Smooth muscle cell (in vitro differentiated cells): ENCODE measurements around the gene WDR75. TPM values are rescaled to one million over a fixed set of nuclear protein-coding genes. Genes with fewer than 3 reads are reported as not detected.

Source experiments
- DNase-seq: peaks from one replicate; lab custom pipeline; 2025; ENCODE audit not compliant: unreplicated experiment; lab: John Stamatoyannopoulos, UW
- H2AFZ ChIP-seq: fragments of 200-600 bp; sonication (generic); 2 replicates; pipeline ENCODE4 v1.6.0; 2016; ENCODE audit warnings: antibody characterized with exemption, low read depth, mild to moderate bottlenecking
- H3F3A ChIP-seq: fragments of 200-600 bp; sonication (generic); 2 replicates; pipeline ENCODE4 v1.6.0; 2017; ENCODE audit warnings: antibody characterized with exemption, low read depth
- H3K27ac ChIP-seq: fragments of 200-600 bp; sonication (generic); 2 replicates; pipeline ENCODE4 v1.5.1; 2016; ENCODE audit warnings: low read depth, mild to moderate bottlenecking
- H3K27me3 ChIP-seq: fragments of 200-600 bp; sonication (generic); 2 replicates; pipeline ENCODE4 v1.6.1; 2016; ENCODE audit warnings: low read depth, mild to moderate bottlenecking
- H3K36me3 ChIP-seq: fragments of 200-600 bp; sonication (generic); 2 replicates; pipeline ENCODE4 v1.5.1; 2016; ENCODE audit warnings: low read depth
- H3K4me1 ChIP-seq: fragments of 200-600 bp; sonication (generic); 2 replicates; pipeline ENCODE4 v1.5.1; 2016; ENCODE audit warnings: low read depth
- H3K4me2 ChIP-seq: fragments of 200-600 bp; sonication (generic); 2 replicates; pipeline ENCODE4 v1.6.0; 2016; ENCODE audit warnings: mild to moderate bottlenecking
- H3K4me3 ChIP-seq: fragments of 200-600 bp; sonication (generic); 2 replicates; pipeline ENCODE4 v1.5.1; 2016; ENCODE audit warnings: mild to moderate bottlenecking
- H3K79me2 ChIP-seq: fragments of 200-600 bp; sonication (generic); 2 replicates; pipeline ENCODE4 v1.6.0; 2016; ENCODE audit warnings: low read depth, mild to moderate bottlenecking
- H3K9ac ChIP-seq: fragments of 200-600 bp; sonication (generic); 2 replicates; pipeline ENCODE4 v1.6.0; 2016; ENCODE audit warnings: low read depth
- H3K9me3 ChIP-seq: fragments of 200-600 bp; sonication (generic); replicated peaks from 2 replicates; pipeline ENCODE4 v1.5.1; 2016; ENCODE audit warnings: low read depth
- H4K20me1 ChIP-seq: fragments of 200-600 bp; sonication (generic); 2 replicates; pipeline ENCODE4 v1.6.0; 2016; ENCODE audit warnings: low read depth
- CTCF ChIP-seq: fragments of 200-600 bp; sonication (generic); IDR thresholded peaks from 2 replicates; pipeline ENCODE4 v1.5.1; 2017; ENCODE audit warnings: borderline replicate concordance, mild to moderate bottlenecking, antibody characterized with exemption; ENCODE audit not compliant: insufficient read depth, poor library complexity, severe bottlenecking
- WGBS: methylation state at CpG from one replicate; pipeline ENCODE4 v1.1.7; 2016; ENCODE audit warnings: low lambda C conversion rate; 5-methylcytosine and 5-hydroxymethylcytosine counted together
- polyA plus RNA-seq: library from polyadenylated mRNA; unstranded; fragments of >200 nt; fragmentation: Nextera tagmentation; extraction: Ambion mirVana; gene quantifications from 2 replicates; pipeline ENCODE4 v1.2.1, GENCODE V29; 2016
- total RNA-seq: library from RNA; depleted of rRNA; stranded (reverse); fragments of >200 nt; gene quantifications from 2 replicates; pipeline ENCODE4 v1.2.3, GENCODE V29; 2014

Gene WDR75
- total and polyA plus RNA-seq, 2 experiments from 2014 or later: 22.7 to 63.0 TPM

GRCh38 chr2:189498205-189498604 is 56.9 kb downstream of the WDR75 start:
- no peak for DNase-seq
- H3K4me1 ChIP-seq: no peaks in the 10 kb centered on the region

DNA sequence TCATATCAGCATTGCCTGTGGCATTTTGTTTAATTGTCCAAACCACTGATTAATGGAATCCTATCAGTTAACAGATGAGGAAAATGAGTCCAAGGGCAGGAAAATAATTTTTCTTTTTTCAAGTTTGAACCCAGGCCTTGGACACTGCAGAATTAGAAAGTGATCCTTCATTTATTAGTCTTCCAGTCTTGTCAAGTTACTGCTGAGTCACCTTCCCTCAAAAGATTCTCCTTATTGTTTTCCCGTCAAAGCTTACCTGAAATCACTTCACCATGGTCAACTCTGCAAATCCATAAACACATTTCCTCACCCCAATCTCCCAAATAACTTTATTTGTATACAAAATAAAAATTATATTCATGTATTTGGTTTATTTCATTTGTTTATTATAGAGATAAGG is 57.9 kb downstream of the WDR75 start:
- H3K9me3 ChIP-seq: no peaks in the 10 kb centered on the region
- no peaks in the 10 kb centered on the region for H3K79me2 ChIP-seq
- 76% methylated on average over 1 of the region's 1 CpG for WGBS

More at GRCh38 chr2:189498205-189498604, 56.9 kb downstream of the WDR75 start:
- no peak for TF ChIP-seq CTCF
- WGBS: 87% methylated on average over 5 of the region's 5 CpGs
- Histone ChIP-seq H3K9me3 (no peaks in the 10 kb centered on the region), H2AFZ (no peak overlapping the region), H4K20me1 (no peaks in the 10 kb centered on the region), H3K4me2 (no peak overlapping the region), H3K4me3 (no peak overlapping the region), H3K27ac (no peak overlapping the region), H3K79me2 (no peaks in the 10 kb centered on the region), H3F3A (no peaks in the 10 kb centered on the region), H3K9ac (no peak overlapping the region), H3K36me3 (no peaks in the 10 kb centered on the region), H3K27me3 (no peaks in the 10 kb centered on the region)

DNA sequence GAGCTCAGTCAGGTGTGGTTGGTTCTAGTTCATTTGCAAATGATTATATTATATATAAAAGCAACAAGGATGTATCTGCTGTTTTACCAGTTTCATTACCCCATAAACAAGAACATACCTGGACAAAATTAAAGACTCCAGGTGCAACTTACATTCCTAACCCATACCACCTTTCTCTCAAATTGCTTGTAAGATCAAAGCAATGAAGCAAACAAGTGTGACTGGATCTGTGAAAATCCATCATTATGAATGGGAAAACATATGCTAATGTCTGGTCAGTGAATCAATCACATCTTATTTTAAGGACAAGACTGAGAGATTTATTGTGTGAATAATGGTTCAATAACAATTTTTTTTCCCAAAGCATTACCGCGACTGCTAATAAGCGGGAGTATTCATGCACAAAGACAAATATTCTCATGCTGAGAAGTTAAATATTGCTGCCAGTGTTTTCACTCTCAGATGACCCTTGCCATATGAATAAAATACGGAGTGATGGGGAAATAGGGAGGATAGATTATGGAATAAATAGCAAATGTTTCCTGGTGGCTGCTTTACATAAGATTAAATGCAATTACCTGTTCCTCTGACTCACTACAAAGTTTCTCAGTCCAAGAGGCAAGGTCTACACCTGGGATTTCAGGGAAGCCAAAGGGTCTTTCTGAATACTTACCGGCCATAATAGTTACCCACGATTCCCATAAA is 59.3 kb downstream of the WDR75 start:
- DNase-seq: no peak
- no peak overlapping the region for H3K27ac ChIP-seq
- no peak overlapping the region for H3K4me2 ChIP-seq
- H3K27me3 ChIP-seq: no peaks in the 10 kb centered on the region
- H2AFZ ChIP-seq: no peak overlapping the region
- 91% methylated on average over 6 of the region's 6 CpGs for WGBS
- no peak for TF ChIP-seq CTCF
- H3K4me3 ChIP-seq: no peak overlapping the region
- no peaks in the 10 kb centered on the region for H3K36me3 ChIP-seq
- no peaks in the 10 kb centered on the region for H3K9me3 ChIP-seq
- no peaks in the 10 kb centered on the region for H3K79me2 ChIP-seq
- no peak overlapping the region for H3K9ac ChIP-seq
- no peaks in the 10 kb centered on the region for H4K20me1 ChIP-seq
- H3F3A ChIP-seq: no peaks in the 10 kb centered on the region
- H3K4me1 ChIP-seq: no peaks in the 10 kb centered on the region

More for the DNA sequence above, 57.9 kb downstream of the WDR75 start:
- H3F3A ChIP-seq: no peaks in the 10 kb centered on the region
- no peaks in the 10 kb centered on the region for H4K20me1 ChIP-seq
- DNase-seq: no peak
- H2AFZ ChIP-seq: no peak overlapping the region
- no peak overlapping the region for H3K4me2 ChIP-seq
- no peak overlapping the region for H3K4me3 ChIP-seq
- no peaks in the 10 kb centered on the region for H3K4me1 ChIP-seq
- H3K27me3 ChIP-seq: no peaks in the 10 kb centered on the region
- H3K36me3 ChIP-seq: no peaks in the 10 kb centered on the region
- H3K27ac ChIP-seq: no peak overlapping the region
- no peak overlapping the region for H3K9ac ChIP-seq
- no peak for TF ChIP-seq CTCF

DNA sequence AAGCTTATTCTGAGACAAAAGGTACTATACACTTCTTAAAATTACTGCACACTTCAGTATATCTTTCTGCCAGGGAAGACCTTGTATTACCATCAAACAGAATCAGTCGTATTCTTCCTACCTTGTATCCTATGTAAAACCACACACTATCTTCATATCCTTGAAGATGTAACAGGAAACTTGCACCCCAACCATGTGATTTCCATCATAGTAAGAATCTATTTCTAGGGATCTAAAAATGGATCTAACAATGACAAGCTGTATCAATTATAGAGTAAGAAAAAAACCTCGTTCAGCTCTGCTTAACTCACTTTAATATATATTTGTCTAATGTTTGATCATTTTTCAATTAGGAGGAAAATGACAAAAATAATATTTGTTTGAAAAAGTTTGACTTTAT is 60.2 kb downstream of the WDR75 start:
- no peak overlapping the region for H3K4me3 ChIP-seq
- no peak overlapping the region for H3K9ac ChIP-seq
- no peaks in the 10 kb centered on the region for H3K27me3 ChIP-seq
- no peak for DNase-seq
- WGBS: 89% methylated on average over 2 of the region's 2 CpGs
- H3K36me3 ChIP-seq: no peaks in the 10 kb centered on the region
- no peaks in the 10 kb centered on the region for H4K20me1 ChIP-seq
- H3F3A ChIP-seq: no peaks in the 10 kb centered on the region
- H3K4me1 ChIP-seq: no peaks in the 10 kb centered on the region
- no peaks in the 10 kb centered on the region for H3K79me2 ChIP-seq
- no peak overlapping the region for H3K27ac ChIP-seq
- no peak overlapping the region for H3K4me2 ChIP-seq
- TF ChIP-seq CTCF: no peak
- H3K9me3 ChIP-seq: no peaks in the 10 kb centered on the region
- no peak overlapping the region for H2AFZ ChIP-seq
